ENCODE results near the gene GALNT16.

DNA sequence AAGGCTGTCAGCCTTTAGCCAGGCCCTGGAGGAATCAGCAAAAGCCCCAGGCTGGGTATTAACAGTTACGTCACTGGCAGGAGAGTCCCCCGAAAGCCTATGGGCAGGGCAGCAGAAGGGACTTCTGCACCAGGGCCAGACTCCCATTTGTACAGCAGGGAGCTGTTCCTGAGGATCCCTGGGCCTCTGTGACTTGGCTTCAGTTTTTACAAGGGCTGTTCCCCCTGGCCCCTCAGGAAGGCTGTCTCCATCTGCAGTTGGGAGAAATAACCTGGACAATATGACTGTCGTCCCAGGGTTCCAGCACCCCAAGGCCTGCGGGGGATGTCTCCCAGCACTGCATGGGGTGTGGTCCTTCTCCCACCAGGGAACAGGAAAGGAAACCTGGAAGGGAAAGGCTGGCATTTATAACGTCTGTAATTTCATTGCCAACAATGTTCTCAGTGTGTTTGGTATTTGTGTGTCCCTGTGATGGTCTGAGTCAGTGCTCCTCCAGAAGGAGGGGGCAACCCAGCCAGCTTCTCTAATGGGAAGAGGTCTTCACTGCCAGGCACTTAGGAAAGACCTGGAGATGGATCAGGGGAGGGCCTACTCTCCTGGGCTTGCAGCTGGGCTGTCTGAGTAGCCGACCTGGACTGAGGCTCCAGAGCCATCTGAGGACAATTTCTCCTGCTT, 95.8 kb downstream of the GALNT16 start:
- TF ChIP-seq, protein P1, sequence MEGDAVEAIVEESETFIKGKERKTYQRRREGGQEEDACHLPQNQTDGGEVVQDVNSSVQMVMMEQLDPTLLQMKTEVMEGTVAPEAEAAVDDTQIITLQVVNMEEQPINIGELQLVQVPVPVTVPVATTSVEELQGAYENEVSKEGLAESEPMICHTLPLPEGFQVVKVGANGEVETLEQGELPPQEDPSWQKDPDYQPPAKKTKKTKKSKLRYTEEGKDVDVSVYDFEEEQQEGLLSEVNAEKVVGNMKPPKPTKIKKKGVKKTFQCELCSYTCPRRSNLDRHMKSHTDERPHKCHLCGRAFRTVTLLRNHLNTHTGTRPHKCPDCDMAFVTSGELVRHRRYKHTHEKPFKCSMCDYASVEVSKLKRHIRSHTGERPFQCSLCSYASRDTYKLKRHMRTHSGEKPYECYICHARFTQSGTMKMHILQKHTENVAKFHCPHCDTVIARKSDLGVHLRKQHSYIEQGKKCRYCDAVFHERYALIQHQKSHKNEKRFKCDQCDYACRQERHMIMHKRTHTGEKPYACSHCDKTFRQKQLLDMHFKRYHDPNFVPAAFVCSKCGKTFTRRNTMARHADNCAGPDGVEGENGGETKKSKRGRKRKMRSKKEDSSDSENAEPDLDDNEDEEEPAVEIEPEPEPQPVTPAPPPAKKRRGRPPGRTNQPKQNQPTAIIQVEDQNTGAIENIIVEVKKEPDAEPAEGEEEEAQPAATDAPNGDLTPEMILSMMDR (IDR thresholded peaks at IDR 0.05; ENCODE audit: insufficient read depth, low read depth, low read length) = no peak
- no peak for TF ChIP-seq EZH2 (IDR thresholded peaks at IDR 0.05; ENCODE audit: insufficient read depth, low read length)

Measured in astrocyte (in vitro differentiated cells and primary cell).